Activated naive CD8-positive, alpha-beta T cell treated with anti-CD3 and anti-CD28 coated beads, Interleukin-2, amount 50 U/mL, for 16 hours (primary cell): ENCODE measurements around the gene ACSF3.
"Not testable (repeated sequence)": the region's sequence is repeated elsewhere in the genome, so short reads cannot be mapped to it uniquely, and the experiment has no call there.

Experiments
- DNase-seq: peaks from one replicate; pipeline ENCODE4 v3.0.0-alpha.2; 2020; ENCODE audit warnings: low read depth, low spot score

The ACSF3 gene

GRCh38 chr16:89174877-89175276 lies 81.2 kb downstream of the ACSF3 start:
- no peak for DNase-seq

- DNase-seq: no peak
Observed at GRCh38 chr16:89175280-89176146, 81.9 kb downstream of the ACSF3 start.

- no peak for DNase-seq
Observed at GRCh38 chr16:89176147-89176690, 82.6 kb downstream of the ACSF3 start.

GRCh38 chr16:89176717-89177116 lies 83.1 kb downstream of the ACSF3 start:
- DNase-seq: no peak

GRCh38 chr16:89177501-89177900 lies 83.8 kb downstream of the ACSF3 start:
- no peak for DNase-seq

GRCh38 chr16:89178453-89179147 lies 84.9 kb downstream of the ACSF3 start:
- DNase-seq: no peak

GRCh38 chr16:89179148-89179484 lies 85.5 kb downstream of the ACSF3 start:
- no peak for DNase-seq

- DNase-seq: no peak
Observed at GRCh38 chr16:89179656-89180315, 86.1 kb downstream of the ACSF3 start.

GRCh38 chr16:89183463-89183862 lies 89.8 kb downstream of the ACSF3 start:
- no peak for DNase-seq

- no peak for DNase-seq
Observed at GRCh38 chr16:89183975-89184676, 90.5 kb downstream of the ACSF3 start.

- no peak for DNase-seq
Observed at GRCh38 chr16:89184677-89184932, 91.0 kb downstream of the ACSF3 start.

GRCh38 chr16:89184933-89185794 lies 91.5 kb downstream of the ACSF3 start:
- no peak for DNase-seq

- DNase-seq: not testable (repeated sequence)
Observed at GRCh38 chr16:89185887-89186592, 92.4 kb downstream of the ACSF3 start.

- DNase-seq: not testable (repeated sequence)
Observed at GRCh38 chr16:89186593-89187031, 93.0 kb downstream of the ACSF3 start.

GRCh38 chr16:89187032-89187769 lies 93.5 kb downstream of the ACSF3 start:
- no peak for DNase-seq

- DNase-seq: no peak
Observed at GRCh38 chr16:89187770-89188392, 94.2 kb downstream of the ACSF3 start.

- DNase-seq: not testable (repeated sequence)
Observed at GRCh38 chr16:89188471-89189357, 95.1 kb downstream of the ACSF3 start.
